K562 (cell line): ENCODE data around the gene DHRS12.

Experiments
- BACH1 ChIP-seq: fragments of 200-800 bp; sonication (Bioruptor generic); IDR thresholded peaks from 2 replicates; pipeline ENCODE4 v1.6.1; 2016; ENCODE audit warnings: missing genetic modification characterization, missing compliant biosample characterization
- CHD1 ChIP-seq: fragments of 200-600 bp; sonication (generic); IDR thresholded peaks from one replicate; pipeline ENCODE4 v1.6.1; 2012; ENCODE audit warnings: mild to moderate bottlenecking, moderate library complexity, low read length, inconsistent platforms
- POLR2AphosphoS5 ChIP-seq: IDR thresholded peaks from 2 replicates; pipeline ENCODE4 v1.6.1; 2011; ENCODE audit warnings: mild to moderate bottlenecking, low read depth, low read length, moderate library complexity; ENCODE audit not compliant: control insufficient read depth, insufficient read depth
- POLR3A ChIP-seq: IDR thresholded peaks from 2 replicates; pipeline ENCODE4 v1.6.1; 2011; ENCODE audit warnings: borderline replicate concordance, mild to moderate bottlenecking, moderate library complexity; ENCODE audit not compliant: insufficient read length, insufficient read depth; ENCODE audit errors: extremely low read depth
- ZKSCAN1 ChIP-seq: fragments of 150-350 bp; IDR thresholded peaks from 2 replicates; pipeline ENCODE4 v1.6.1; 2016; ENCODE audit warnings: low read depth, low read length
- ZNF639 ChIP-seq, 2 experiments: fragments of 200-800 bp in 1 of 2; sonication (Bioruptor generic) in 1 of 2; sonication (generic) in 1 of 2; formaldehyde crosslinking in 1 of 2; IDR thresholded peaks in 1 of 2; conservative IDR thresholded peaks in 1 of 2; 2 replicates each; pipeline versions ENCODE4 v1.5.0 to v1.6.1; 2016 to 2020; ENCODE audit warnings: missing compliant biosample characterization in 1 of 2, missing genetic modification characterization in 1 of 2, missing genetic modification reagents in 1 of 2
- TF ChIP-seq, protein P1 (sequence below), 3 experiments: IDR thresholded peaks in 2 of 3; conservative IDR thresholded peaks in 1 of 3; 2 replicates each; pipeline ENCODE4 v1.5.1; 2011 to 2012; ENCODE audit warnings: low read length in 3 of 3, mild to moderate bottlenecking in 3 of 3, control low read depth in 2 of 3, improper control_type of control experiment in 1 of 3, inconsistent platforms in 1 of 3, low read depth in 1 of 3, mixed read lengths in 1 of 3, moderate library complexity in 1 of 3; ENCODE audit not compliant: insufficient read depth in 2 of 3
- TF ChIP-seq, protein P2 (sequence below): fragments of 450-650 bp; formaldehyde crosslinking; IDR thresholded peaks from 2 replicates; pipeline ENCODE4 v1.4.0; 2020; ENCODE audit warnings: mild to moderate bottlenecking, moderate library complexity

DNA sequence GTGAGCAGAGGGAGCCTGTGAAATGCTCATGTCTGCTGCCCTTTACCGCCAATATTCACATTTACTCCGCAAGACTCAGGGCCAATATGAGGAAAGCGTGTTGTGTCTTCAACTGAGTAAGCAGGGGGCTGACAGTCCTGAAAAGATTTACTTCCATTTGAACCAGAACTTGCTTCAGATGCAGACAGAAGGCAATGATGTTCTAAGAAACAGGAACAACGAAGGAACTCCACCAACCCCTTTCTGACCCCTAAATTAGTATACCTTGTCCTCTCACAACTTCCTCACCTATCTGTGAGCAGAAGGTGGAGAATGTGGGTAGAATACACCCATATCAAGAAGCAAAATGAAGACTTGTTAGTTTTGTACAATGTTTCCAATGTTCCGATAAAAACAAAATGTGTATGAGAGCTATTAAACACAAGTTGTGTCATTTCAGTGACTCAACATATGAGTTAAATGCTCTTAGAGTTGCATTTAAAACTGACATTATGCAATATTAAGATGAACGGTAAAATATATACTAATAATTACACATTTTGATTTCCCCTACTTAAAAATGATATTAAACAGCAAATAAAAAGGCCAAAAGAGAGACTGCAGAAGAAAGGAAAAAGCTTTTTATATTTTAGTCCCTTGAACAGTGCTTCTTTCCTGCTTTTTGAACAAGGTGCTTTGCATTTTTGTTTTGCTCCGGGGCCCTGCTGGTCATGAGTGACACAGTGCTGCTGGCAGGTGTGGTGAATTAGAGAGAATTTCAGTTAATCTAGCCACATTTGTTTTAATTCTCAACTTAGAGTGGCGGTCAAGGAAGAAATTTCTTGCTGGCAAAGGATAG is 25.0 kb upstream of the DHRS12 start:
- TF ChIP-seq POLR3A (no peak), POLR2AphosphoS5 (no peak), BACH1 (tag) (no peak), CHD1 (no peak), ZNF639 (CRISPR knock-in tag; conservative IDR thresholded peaks at IDR 0.05 in 1 of 2, IDR thresholded peaks at IDR 0.05 in 1 of 2) (no peak), ZKSCAN1 (no peak)
- TF ChIP-seq, protein P1, sequence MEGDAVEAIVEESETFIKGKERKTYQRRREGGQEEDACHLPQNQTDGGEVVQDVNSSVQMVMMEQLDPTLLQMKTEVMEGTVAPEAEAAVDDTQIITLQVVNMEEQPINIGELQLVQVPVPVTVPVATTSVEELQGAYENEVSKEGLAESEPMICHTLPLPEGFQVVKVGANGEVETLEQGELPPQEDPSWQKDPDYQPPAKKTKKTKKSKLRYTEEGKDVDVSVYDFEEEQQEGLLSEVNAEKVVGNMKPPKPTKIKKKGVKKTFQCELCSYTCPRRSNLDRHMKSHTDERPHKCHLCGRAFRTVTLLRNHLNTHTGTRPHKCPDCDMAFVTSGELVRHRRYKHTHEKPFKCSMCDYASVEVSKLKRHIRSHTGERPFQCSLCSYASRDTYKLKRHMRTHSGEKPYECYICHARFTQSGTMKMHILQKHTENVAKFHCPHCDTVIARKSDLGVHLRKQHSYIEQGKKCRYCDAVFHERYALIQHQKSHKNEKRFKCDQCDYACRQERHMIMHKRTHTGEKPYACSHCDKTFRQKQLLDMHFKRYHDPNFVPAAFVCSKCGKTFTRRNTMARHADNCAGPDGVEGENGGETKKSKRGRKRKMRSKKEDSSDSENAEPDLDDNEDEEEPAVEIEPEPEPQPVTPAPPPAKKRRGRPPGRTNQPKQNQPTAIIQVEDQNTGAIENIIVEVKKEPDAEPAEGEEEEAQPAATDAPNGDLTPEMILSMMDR (IDR thresholded peaks at IDR 0.05 in 2 of 3, conservative IDR thresholded peaks at IDR 0.05 in 1 of 3; ENCODE audit: insufficient read depth in 2 of 3, low read depth in 1 of 3, low read length in 3 of 3) = no peak
- TF ChIP-seq, protein P2, sequence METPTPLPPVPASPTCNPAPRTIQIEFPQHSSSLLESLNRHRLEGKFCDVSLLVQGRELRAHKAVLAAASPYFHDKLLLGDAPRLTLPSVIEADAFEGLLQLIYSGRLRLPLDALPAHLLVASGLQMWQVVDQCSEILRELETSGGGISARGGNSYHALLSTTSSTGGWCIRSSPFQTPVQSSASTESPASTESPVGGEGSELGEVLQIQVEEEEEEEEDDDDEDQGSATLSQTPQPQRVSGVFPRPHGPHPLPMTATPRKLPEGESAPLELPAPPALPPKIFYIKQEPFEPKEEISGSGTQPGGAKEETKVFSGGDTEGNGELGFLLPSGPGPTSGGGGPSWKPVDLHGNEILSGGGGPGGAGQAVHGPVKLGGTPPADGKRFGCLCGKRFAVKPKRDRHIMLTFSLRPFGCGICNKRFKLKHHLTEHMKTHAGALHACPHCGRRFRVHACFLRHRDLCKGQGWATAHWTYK (CRISPR knock-in tag) = no peak
